ENCODE results near the gene EIF3L.

Gene EIF3L

GRCh38 chr22:37862570-37863325 is 13.5 kb downstream of the EIF3L start:
- Histone ChIP-seq H3K9me3 (ENCODE audit: insufficient read depth, low read depth, low read length) (no peaks in the 10 kb centered on the region), H3K27me3 (ENCODE audit: insufficient read depth, low read length) (no peaks in the 10 kb centered on the region), H3K4me1 (ENCODE audit: insufficient read depth, low read length) (no peaks in the 10 kb centered on the region), H3K36me3 (ENCODE audit: insufficient read depth, low read length) (peaks cover 91% of the 10 kb centered on the region), H3K9ac (ENCODE audit: low read depth, low read length) (no peak overlapping the region), H3K4me3 (ENCODE audit: low read length) (no peak overlapping the region), H3K27ac (ENCODE audit: low read depth, low read length) (peak overlapping the region; percentile 37; the same call in 1 of the 2 replicates)
- 94% methylated on average over 7 of the region's 7 CpGs for WGBS

GRCh38 chr22:37865510-37865909 is 16.3 kb downstream of the EIF3L start:
- no peak overlapping the region for H3K27ac ChIP-seq (ENCODE audit: low read depth, low read length)
- WGBS: 95% methylated on average over 5 of the region's 6 CpGs

GRCh38 chr22:37870273-37870672 is 21.1 kb downstream of the EIF3L start:
- no peaks in the 10 kb centered on the region for H3K9me3 ChIP-seq (ENCODE audit: insufficient read depth, low read depth, low read length)
- no peaks in the 10 kb centered on the region for H3K4me1 ChIP-seq (ENCODE audit: insufficient read depth, low read length)
- H3K27ac ChIP-seq (ENCODE audit: low read depth, low read length): no peak overlapping the region
- H3K9ac ChIP-seq (ENCODE audit: low read depth, low read length): no peak overlapping the region
- peaks cover 95% of the 10 kb centered on the region for H3K36me3 ChIP-seq (ENCODE audit: insufficient read depth, low read length)
- WGBS: 93% methylated on average over 7 of the region's 7 CpGs
- H3K27me3 ChIP-seq (ENCODE audit: insufficient read depth, low read length): no peaks in the 10 kb centered on the region
- H3K4me3 ChIP-seq (ENCODE audit: low read length): no peak overlapping the region

More at GRCh38 chr22:37865510-37865909, 16.3 kb downstream of the EIF3L start:
- Histone ChIP-seq H3K4me1 (ENCODE audit: insufficient read depth, low read length) (no peaks in the 10 kb centered on the region), H3K9ac (ENCODE audit: low read depth, low read length) (no peak overlapping the region), H3K9me3 (ENCODE audit: insufficient read depth, low read depth, low read length) (no peaks in the 10 kb centered on the region), H3K27me3 (ENCODE audit: insufficient read depth, low read length) (no peaks in the 10 kb centered on the region), H3K4me3 (ENCODE audit: low read length) (no peak overlapping the region), H3K36me3 (ENCODE audit: insufficient read depth, low read length) (peaks cover 94% of the 10 kb centered on the region)

GRCh38 chr22:37880668-37881440 is 31.6 kb downstream of the EIF3L start:
- no peak overlapping the region for H3K27ac ChIP-seq (ENCODE audit: low read depth, low read length)
- no peaks in the 10 kb centered on the region for H3K9me3 ChIP-seq (ENCODE audit: insufficient read depth, low read depth, low read length)
- H3K27me3 ChIP-seq (ENCODE audit: insufficient read depth, low read length): no peaks in the 10 kb centered on the region
- 96% methylated on average over 5 of the region's 6 CpGs for WGBS
- H3K4me1 ChIP-seq (ENCODE audit: insufficient read depth, low read length): no peaks in the 10 kb centered on the region
- H3K9ac ChIP-seq (ENCODE audit: low read depth, low read length): no peak overlapping the region
- H3K36me3 ChIP-seq (ENCODE audit: insufficient read depth, low read length): peaks cover 97% of the 10 kb centered on the region
- H3K4me3 ChIP-seq (ENCODE audit: low read length): no peak overlapping the region

- peaks cover 98% of the 10 kb centered on the region for H3K36me3 ChIP-seq (ENCODE audit: insufficient read depth, low read length)
- 92% methylated on average over 6 of the region's 6 CpGs for WGBS
Observed at GRCh38 chr22:37884420-37884819, 35.2 kb downstream of the EIF3L start.

GRCh38 chr22:37887584-37888378 is 38.6 kb downstream of the EIF3L start:
- Histone ChIP-seq H3K27me3 (ENCODE audit: insufficient read depth, low read length) (no peaks in the 10 kb centered on the region), H3K4me3 (ENCODE audit: low read length) (no peak overlapping the region), H3K4me1 (ENCODE audit: insufficient read depth, low read length) (no peaks in the 10 kb centered on the region), H3K9me3 (ENCODE audit: insufficient read depth, low read depth, low read length) (no peaks in the 10 kb centered on the region), H3K36me3 (ENCODE audit: insufficient read depth, low read length) (peaks cover 81% of the 10 kb centered on the region), H3K27ac (ENCODE audit: low read depth, low read length) (peak overlapping the region; percentile 44), H3K9ac (ENCODE audit: low read depth, low read length) (peak overlapping the region; percentile 38; the same call in 1 of the 2 replicates)
- WGBS: 88% methylated on average over 6 of the region's 6 CpGs

More at GRCh38 chr22:37884420-37884819, 35.2 kb downstream of the EIF3L start:
- Histone ChIP-seq H3K27ac (ENCODE audit: low read depth, low read length) (no peak overlapping the region), H3K4me1 (ENCODE audit: insufficient read depth, low read length) (no peaks in the 10 kb centered on the region), H3K9me3 (ENCODE audit: insufficient read depth, low read depth, low read length) (no peaks in the 10 kb centered on the region), H3K9ac (ENCODE audit: low read depth, low read length) (no peak overlapping the region), H3K27me3 (ENCODE audit: insufficient read depth, low read length) (no peaks in the 10 kb centered on the region), H3K4me3 (ENCODE audit: low read length) (no peak overlapping the region)

- Histone ChIP-seq H3K9me3 (ENCODE audit: insufficient read depth, low read depth, low read length) (no peaks in the 10 kb centered on the region), H3K9ac (ENCODE audit: low read depth, low read length) (no peak overlapping the region), H3K27ac (ENCODE audit: low read depth, low read length) (no peak overlapping the region), H3K4me3 (ENCODE audit: low read length) (no peak overlapping the region), H3K36me3 (ENCODE audit: insufficient read depth, low read length) (peaks cover 42% of the 10 kb centered on the region), H3K4me1 (ENCODE audit: insufficient read depth, low read length) (peaks cover 22% of the 10 kb centered on the region), H3K27me3 (ENCODE audit: insufficient read depth, low read length) (no peaks in the 10 kb centered on the region)
- 94% methylated on average over 3 of the region's 3 CpGs for WGBS
Observed at GRCh38 chr22:37891926-37892325, 42.7 kb downstream of the EIF3L start.

GRCh38 chr22:37892566-37893335 is 43.5 kb downstream of the EIF3L start:
- Histone ChIP-seq H3K4me3 (ENCODE audit: low read length) (no peak overlapping the region), H3K9ac (ENCODE audit: low read depth, low read length) (no peak overlapping the region), H3K4me1 (ENCODE audit: insufficient read depth, low read length) (peaks cover 25% of the 10 kb centered on the region), H3K27ac (ENCODE audit: low read depth, low read length) (no peak overlapping the region), H3K36me3 (ENCODE audit: insufficient read depth, low read length) (peaks cover 34% of the 10 kb centered on the region), H3K27me3 (ENCODE audit: insufficient read depth, low read length) (no peaks in the 10 kb centered on the region), H3K9me3 (ENCODE audit: insufficient read depth, low read depth, low read length) (no peaks in the 10 kb centered on the region)
- 96% methylated on average over 7 of the region's 7 CpGs for WGBS

GRCh38 chr22:37893583-37893983 is 44.4 kb downstream of the EIF3L start:
- H3K4me1 ChIP-seq (ENCODE audit: insufficient read depth, low read length): peaks cover 29% of the 10 kb centered on the region

GRCh38 chr22:37894939-37895670 is 45.9 kb downstream of the EIF3L start:
- 57% methylated on average over 7 of the region's 8 CpGs for WGBS
- H3K36me3 ChIP-seq (ENCODE audit: insufficient read depth, low read length): peaks cover 10% of the 10 kb centered on the region
- H3K4me3 ChIP-seq (ENCODE audit: low read length): 0 out of 2 replicates have a peak overlapping the region, but pooled peaks have one; percentile 22
- peaks cover 33% of the 10 kb centered on the region for H3K4me1 ChIP-seq (ENCODE audit: insufficient read depth, low read length)
- H3K9me3 ChIP-seq (ENCODE audit: insufficient read depth, low read depth, low read length): no peaks in the 10 kb centered on the region
- H3K9ac ChIP-seq (ENCODE audit: low read depth, low read length): peak overlapping the region; percentile 33; the same call in 1 of the 2 replicates
- peak overlapping the region; percentile 88 for H3K27ac ChIP-seq (ENCODE audit: low read depth, low read length)
- H3K27me3 ChIP-seq (ENCODE audit: insufficient read depth, low read length): no peaks in the 10 kb centered on the region

More at GRCh38 chr22:37893583-37893983, 44.4 kb downstream of the EIF3L start:
- peak overlapping the region; percentile 33; the same call in 1 of the 2 replicates for H3K27ac ChIP-seq (ENCODE audit: low read depth, low read length)
- H3K4me3 ChIP-seq (ENCODE audit: low read length): no peak overlapping the region
- no peaks in the 10 kb centered on the region for H3K27me3 ChIP-seq (ENCODE audit: insufficient read depth, low read length)
- H3K36me3 ChIP-seq (ENCODE audit: insufficient read depth, low read length): peaks cover 26% of the 10 kb centered on the region
- no peaks in the 10 kb centered on the region for H3K9me3 ChIP-seq (ENCODE audit: insufficient read depth, low read depth, low read length)
- no peak overlapping the region for H3K9ac ChIP-seq (ENCODE audit: low read depth, low read length)
- WGBS: 89% methylated on average over 5 of the region's 5 CpGs
